HepG2 (cell line): Measurements from ENCODE around the gene SLC5A10. TPM values are rescaled to one million over a fixed set of nuclear protein-coding genes. Genes with fewer than 3 reads are reported as not detected.
A peak's percentile ranks its signal among the peaks of the same experiment; 100 is the strongest.

Experiments
- CCDC6 ChIP-seq: sonication (generic); formaldehyde crosslinking; IDR thresholded peaks from 2 replicates; pipeline ENCODE4 v1.8.1; 2022; ENCODE audit warnings: mild to moderate bottlenecking, missing genetic modification reagents, moderate library complexity
- FOXO1 ChIP-seq: sonication (generic); formaldehyde crosslinking; IDR thresholded peaks from 2 replicates; pipeline ENCODE4 v1.4.0; 2020; ENCODE audit warnings: missing genetic modification reagents
- KLF6 ChIP-seq: IDR thresholded peaks from 2 replicates; pipeline ENCODE4 v1.8.0; 2016; ENCODE audit warnings: missing biosample characterization, missing genetic modification reagents
- MBD4 ChIP-seq: IDR thresholded peaks from 2 replicates; pipeline ENCODE4 v1.6.1; 2012; ENCODE audit warnings: low read length, inconsistent platforms, borderline replicate concordance
- PRDM15 ChIP-seq: sonication (generic); formaldehyde crosslinking; IDR thresholded peaks from 2 replicates; pipeline ENCODE4 v1.4.0; 2020; ENCODE audit warnings: missing genetic modification reagents
- REL ChIP-seq: sonication (generic); formaldehyde crosslinking; conservative IDR thresholded peaks from 2 replicates; pipeline ENCODE4 v1.8.0; 2022; ENCODE audit warnings: mild to moderate bottlenecking, missing genetic modification reagents, moderate library complexity
- ZNF20 ChIP-seq: sonication (generic); formaldehyde crosslinking; IDR thresholded peaks from 2 replicates; pipeline ENCODE4 v1.4.0; 2020; ENCODE audit warnings: mild to moderate bottlenecking, moderate library complexity, missing genetic modification reagents
- ZNF446 ChIP-seq: sonication (generic); formaldehyde crosslinking; IDR thresholded peaks from 2 replicates; pipeline ENCODE4 v1.5.0; 2020; ENCODE audit warnings: mild to moderate bottlenecking, missing genetic modification reagents
- ZNF543 ChIP-seq: sonication (generic); formaldehyde crosslinking; IDR thresholded peaks from 2 replicates; pipeline ENCODE4 v1.4.0; 2020; ENCODE audit warnings: mild to moderate bottlenecking, missing genetic modification reagents
- ZNF609 ChIP-seq: sonication (generic); formaldehyde crosslinking; IDR thresholded peaks from 2 replicates; pipeline ENCODE4 v1.4.0; 2020; ENCODE audit warnings: mild to moderate bottlenecking, missing genetic modification reagents, borderline replicate concordance
- ZNF660 ChIP-seq: sonication (generic); formaldehyde crosslinking; IDR thresholded peaks from 2 replicates; pipeline ENCODE4 v1.5.1; 2020; ENCODE audit warnings: mild to moderate bottlenecking, low read depth, missing genetic modification reagents, borderline replicate concordance
- ZNF772 ChIP-seq: sonication (generic); formaldehyde crosslinking; IDR thresholded peaks from 2 replicates; pipeline ENCODE4 v1.5.0; 2020; ENCODE audit warnings: mild to moderate bottlenecking, missing genetic modification reagents
- ZNF776 ChIP-seq: sonication (generic); formaldehyde crosslinking; IDR thresholded peaks from 2 replicates; pipeline ENCODE4 v1.4.0; 2020; ENCODE audit warnings: mild to moderate bottlenecking, missing genetic modification reagents
- ZNF781 ChIP-seq: sonication (generic); formaldehyde crosslinking; IDR thresholded peaks from 2 replicates; pipeline ENCODE4 v1.5.1; 2020; ENCODE audit warnings: borderline replicate concordance, mild to moderate bottlenecking, missing genetic modification reagents; ENCODE audit errors: not compliant biosample characterization
- ZNF879 ChIP-seq: sonication (generic); formaldehyde crosslinking; IDR thresholded peaks from 2 replicates; pipeline ENCODE4 v1.8.1; 2023; ENCODE audit warnings: missing genetic modification reagents
- polyA plus RNA-seq, 8 experiments: library from polyadenylated mRNA; depleted of rRNA in 3 of 8; stranded (reverse) in 7 of 8; unstranded in 1 of 8; fragments of >200 nt; fragmentation: Illumina TruSeq in 4 of 8; extraction: Trizol in 4 of 8; gene quantifications; 2 replicates each; pipeline versions ENCODE4 v1.2.1 to v1.2.3, GENCODE V29; 2011 to 2016; ENCODE audit warnings: low read depth in 4 of 8, missing spikeins in 1 of 8, mixed read lengths in 1 of 8; ENCODE audit not compliant: insufficient read depth in 1 of 8
- total RNA-seq, 5 experiments: library from RNA; depleted of rRNA; stranded (reverse); fragments of >200 nt; fragmentation: Illumina TruSeq; extraction: Trizol; gene quantifications; 2 replicates each; pipeline ENCODE4 v1.2.3, GENCODE V29; 2016; ENCODE audit warnings: low read depth in 1 of 5
- TF ChIP-seq, protein P1 (sequence below): sonication (generic); IDR thresholded peaks from 2 replicates; pipeline ENCODE4 v1.6.1; 2016; ENCODE audit warnings: low read depth, borderline replicate concordance
- TF ChIP-seq, protein P2 (sequence below): sonication (generic); formaldehyde crosslinking; IDR thresholded peaks from 2 replicates; pipeline ENCODE4 v1.5.0; 2020; ENCODE audit warnings: mild to moderate bottlenecking, missing genetic modification reagents

The SLC5A10 gene
- total and polyA plus RNA-seq, 2 of the 13 experiments (the other 11 are each of a cell fraction or from before 2014, with no cell fraction given): 0.05 TPM; not detected in 1

DNA sequence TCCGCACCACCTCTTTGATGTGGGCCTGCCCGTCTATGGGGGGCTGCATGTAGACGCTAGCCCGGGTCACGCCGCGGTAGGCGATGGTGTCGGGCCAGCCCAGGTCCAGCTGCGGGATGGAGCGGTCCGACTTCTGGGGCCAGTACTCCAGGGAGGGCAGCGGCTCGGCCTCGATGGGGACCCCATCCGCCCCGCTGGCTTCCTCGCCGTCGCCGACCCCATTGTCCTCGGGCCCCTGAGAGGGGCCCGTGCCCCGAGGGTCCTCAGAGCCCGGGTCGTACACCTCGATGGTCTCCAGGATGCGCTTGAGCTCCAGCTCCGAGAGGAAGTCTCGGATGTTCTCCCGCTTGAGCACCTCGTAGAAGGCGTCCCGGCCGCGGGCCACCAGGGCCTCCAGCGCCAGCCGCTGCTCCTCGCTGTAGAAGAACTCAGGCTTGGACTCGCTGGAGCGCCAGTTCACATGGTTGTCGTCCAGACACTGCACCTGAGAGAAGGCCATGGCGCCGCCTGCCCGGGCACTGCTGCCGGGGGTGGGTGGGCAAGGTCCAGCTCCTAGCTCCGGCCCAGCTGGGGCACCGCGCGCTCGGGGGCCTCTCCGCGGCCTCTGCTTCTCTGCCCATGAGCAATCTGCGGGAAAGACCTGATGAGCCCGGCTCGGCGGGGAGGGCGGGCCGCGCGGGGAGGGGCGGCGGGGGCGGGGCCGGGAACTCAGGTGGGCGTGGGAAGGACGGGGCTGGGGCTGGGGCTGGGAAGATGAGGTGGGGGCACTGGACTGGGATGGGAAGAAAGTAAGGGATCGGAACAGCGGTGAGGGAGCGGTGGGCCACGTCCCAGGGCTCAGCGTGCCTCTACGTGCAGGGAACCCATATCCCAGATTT is 51.8 kb downstream of the SLC5A10 start (continued):
- TF ChIP-seq ZNF660 (CRISPR knock-in tag): no peak
- TF ChIP-seq ZNF879 (CRISPR knock-in tag): no peak
- TF ChIP-seq ZNF543 (CRISPR knock-in tag): 0 out of 2 replicates have a peak, but pooled peaks have one; percentile 8
- TF ChIP-seq ZNF776 (CRISPR knock-in tag): no peak
- no peak for TF ChIP-seq ZNF609 (CRISPR knock-in tag)
- peak; percentile 76; the same call in 1 of the 2 replicates for TF ChIP-seq ZNF772 (CRISPR knock-in tag)
- TF ChIP-seq, protein P1, sequence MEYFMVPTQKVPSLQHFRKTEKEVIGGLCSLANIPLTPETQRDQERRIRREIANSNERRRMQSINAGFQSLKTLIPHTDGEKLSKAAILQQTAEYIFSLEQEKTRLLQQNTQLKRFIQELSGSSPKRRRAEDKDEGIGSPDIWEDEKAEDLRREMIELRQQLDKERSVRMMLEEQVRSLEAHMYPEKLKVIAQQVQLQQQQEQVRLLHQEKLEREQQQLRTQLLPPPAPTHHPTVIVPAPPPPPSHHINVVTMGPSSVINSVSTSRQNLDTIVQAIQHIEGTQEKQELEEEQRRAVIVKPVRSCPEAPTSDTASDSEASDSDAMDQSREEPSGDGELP: peak; percentile 54; the same call in 1 of the 2 replicates
- no peak for TF ChIP-seq REL (CRISPR knock-in tag)
- no peak for TF ChIP-seq ZNF446 (CRISPR knock-in tag)
- TF ChIP-seq ZNF781: no peak
- no peak for TF ChIP-seq FOXO1 (CRISPR knock-in tag)
- no peak for TF ChIP-seq KLF6 (CRISPR knock-in tag)
- no peak for TF ChIP-seq ZNF20
- no peak for TF ChIP-seq CCDC6
- TF ChIP-seq PRDM15 (CRISPR knock-in tag): peak; percentile 36; the same call in 1 of the 2 replicates
- no peak for TF ChIP-seq MBD4
- TF ChIP-seq, protein P2, sequence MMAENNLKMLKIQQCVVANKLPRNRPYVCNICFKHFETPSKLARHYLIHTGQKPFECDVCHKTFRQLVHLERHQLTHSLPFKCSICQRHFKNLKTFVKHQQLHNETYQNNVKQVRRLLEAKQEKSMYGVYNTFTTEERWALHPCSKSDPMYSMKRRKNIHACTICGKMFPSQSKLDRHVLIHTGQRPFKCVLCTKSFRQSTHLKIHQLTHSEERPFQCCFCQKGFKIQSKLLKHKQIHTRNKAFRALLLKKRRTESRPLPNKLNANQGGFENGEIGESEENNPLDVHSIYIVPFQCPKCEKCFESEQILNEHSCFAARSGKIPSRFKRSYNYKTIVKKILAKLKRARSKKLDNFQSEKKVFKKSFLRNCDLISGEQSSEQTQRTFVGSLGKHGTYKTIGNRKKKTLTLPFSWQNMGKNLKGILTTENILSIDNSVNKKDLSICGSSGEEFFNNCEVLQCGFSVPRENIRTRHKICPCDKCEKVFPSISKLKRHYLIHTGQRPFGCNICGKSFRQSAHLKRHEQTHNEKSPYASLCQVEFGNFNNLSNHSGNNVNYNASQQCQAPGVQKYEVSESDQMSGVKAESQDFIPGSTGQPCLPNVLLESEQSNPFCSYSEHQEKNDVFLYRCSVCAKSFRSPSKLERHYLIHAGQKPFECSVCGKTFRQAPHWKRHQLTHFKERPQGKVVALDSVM (CRISPR knock-in tag): 0 out of 2 replicates have a peak, but pooled peaks have one; percentile 27
